GM13976 (cell line): ENCODE measurements around the gene WNT9A.

Experiments
- DNase-seq: peaks from one replicate; pipeline ENCODE4 v3.0.0; 2012; ENCODE audit warnings: low spot score
- in situ Hi-C: fragments of 300-500 bp; cut with MboI; formaldehyde crosslinking; loops from one replicate; pipeline ENCODE4 v1.12.0; 2022; ENCODE audit warnings: low sequenced_read_pairs, mixed read lengths, inconsistent platforms; ENCODE audit not compliant: unreplicated experiment
- TF ChIP-seq, protein P1 (sequence below): IDR thresholded peaks from 2 replicates; pipeline ENCODE4 v1.5.1; 2012; ENCODE audit warnings: borderline replicate concordance, mild to moderate bottlenecking; ENCODE audit not compliant: insufficient read depth; ENCODE audit errors: extremely low read depth, missing control alignments, control extremely low read depth

WNT9A gene

DNA sequence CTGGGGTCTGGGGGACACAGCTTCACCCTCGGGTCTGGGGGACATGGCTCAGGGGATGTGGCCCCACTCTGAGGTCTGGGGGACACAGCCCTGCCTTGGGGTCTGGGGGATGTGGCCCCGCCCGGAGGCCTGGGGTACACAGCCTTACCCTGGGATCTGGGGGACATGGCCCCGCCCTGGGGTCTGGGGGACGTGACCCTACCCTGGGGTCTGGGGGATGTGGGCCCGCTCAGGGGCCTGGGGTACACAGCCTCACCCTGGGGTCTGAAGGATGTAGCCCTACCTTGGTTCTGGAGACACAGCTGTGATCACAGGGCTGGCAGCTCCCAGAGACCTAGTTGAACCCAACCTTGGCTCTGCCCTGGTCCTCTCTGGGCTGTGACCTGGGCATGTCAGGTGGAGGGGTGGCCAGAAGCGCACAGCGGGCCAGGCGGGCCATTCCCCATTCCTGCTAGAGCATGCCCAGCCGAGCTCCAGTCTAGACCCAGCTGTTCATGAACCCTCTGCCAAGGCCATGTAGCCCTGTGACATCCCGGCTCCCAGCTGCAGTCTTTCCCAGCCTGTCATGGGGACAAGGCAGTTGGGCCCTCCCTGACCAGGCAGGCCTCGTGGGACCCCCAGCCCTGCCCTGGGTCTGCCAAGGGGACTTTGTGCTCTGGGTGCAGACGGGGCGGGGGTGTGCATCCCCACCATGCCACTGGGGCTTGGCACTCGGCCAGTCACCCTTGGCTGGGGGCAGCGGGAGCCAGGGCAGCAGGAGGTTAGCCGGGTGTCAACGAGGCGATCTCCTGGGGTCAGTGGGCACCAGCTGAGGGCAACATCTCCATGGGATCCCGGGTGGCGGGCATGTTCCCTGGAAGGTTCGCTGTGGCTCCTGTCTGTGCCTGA is 43.9 kb downstream of the WNT9A start:
- in situ Hi-C loops = no loop called here
- TF ChIP-seq, protein P1, sequence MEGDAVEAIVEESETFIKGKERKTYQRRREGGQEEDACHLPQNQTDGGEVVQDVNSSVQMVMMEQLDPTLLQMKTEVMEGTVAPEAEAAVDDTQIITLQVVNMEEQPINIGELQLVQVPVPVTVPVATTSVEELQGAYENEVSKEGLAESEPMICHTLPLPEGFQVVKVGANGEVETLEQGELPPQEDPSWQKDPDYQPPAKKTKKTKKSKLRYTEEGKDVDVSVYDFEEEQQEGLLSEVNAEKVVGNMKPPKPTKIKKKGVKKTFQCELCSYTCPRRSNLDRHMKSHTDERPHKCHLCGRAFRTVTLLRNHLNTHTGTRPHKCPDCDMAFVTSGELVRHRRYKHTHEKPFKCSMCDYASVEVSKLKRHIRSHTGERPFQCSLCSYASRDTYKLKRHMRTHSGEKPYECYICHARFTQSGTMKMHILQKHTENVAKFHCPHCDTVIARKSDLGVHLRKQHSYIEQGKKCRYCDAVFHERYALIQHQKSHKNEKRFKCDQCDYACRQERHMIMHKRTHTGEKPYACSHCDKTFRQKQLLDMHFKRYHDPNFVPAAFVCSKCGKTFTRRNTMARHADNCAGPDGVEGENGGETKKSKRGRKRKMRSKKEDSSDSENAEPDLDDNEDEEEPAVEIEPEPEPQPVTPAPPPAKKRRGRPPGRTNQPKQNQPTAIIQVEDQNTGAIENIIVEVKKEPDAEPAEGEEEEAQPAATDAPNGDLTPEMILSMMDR = no peak
- DNase-seq = no peak

DNA sequence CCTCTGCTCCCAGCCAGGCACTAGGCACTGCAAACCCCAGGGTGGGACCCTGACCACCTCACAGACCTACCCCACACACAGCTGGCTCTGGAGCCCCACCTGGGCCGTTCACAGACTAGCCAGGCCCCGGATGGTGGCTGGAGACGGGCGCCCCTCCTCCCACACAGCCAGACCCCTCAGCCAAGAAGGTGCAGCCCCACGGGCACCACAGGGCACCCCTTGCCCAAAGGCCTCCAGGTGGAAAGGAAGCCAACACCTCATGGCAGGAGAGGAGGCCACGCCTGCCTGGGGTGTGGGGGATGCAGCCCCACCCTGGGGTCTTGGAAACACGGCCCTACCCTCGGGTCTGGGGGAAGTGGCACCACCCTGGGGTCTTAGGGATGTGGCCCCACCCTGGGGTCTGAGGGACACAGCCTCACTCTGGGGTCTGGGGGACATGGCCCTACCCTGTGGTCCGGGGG is 44.6 kb downstream of the WNT9A start:
- in situ Hi-C loops = no loop called here
- no peak for DNase-seq
- TF ChIP-seq, protein P1 = no peak

DNA sequence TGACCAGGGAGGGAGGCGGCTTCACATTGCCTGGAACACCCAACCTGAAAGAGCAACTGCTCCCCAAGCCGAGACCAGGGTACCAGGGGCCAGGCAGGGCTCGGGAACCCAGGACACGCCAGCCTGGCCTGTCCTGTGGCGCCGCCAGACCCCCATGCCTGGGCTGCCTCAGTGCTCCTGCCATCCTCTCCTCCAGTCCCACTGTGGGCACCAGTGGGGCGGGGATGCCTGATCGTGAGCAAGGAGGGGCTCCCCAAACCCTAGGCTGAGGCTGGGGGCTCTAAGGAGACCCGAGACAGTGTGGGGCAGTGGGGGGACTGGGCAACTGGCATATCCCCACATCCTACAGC is 45.1 kb downstream of the WNT9A start:
- DNase-seq = no peak
- TF ChIP-seq, protein P1 = no peak
- in situ Hi-C loops = no loop called here

DNA sequence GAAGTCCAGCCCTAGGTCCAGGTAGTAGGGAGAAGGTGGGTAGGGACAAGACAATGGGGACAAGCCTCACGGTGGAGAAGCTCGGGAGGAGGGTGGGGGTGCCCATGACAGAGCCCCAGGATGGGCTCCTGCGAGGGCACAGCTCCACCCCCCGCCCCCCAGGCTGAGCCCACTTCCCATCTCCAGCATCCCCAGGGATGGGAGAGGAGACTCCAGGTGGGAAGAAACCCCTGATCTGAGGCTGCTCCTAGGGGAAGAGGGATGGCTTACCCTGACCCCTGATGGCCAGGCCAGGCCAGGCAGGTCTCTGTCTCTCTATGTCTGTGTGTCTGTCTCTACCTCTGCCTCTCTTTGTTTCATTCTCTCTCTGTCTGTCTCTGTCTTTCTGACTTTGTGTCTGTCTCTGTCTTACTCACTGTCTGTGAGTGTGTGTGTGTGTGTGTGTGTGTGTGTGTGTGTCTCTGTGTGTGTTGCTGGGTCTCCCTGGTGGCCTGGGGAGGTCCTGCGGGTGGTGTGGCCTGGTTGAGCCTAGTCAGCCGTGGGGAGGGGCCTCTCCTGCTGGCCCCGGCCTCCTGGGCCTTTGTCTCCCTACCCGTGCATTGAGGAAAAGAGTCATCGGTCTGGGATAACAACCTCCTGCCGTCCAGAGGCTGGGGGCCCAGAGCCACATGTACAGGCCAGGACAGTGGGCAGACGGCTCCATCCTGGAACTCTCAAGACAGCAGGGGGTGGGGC is 45.7 kb downstream of the WNT9A start:
- DNase-seq = no peak
- TF ChIP-seq, protein P1 = no peak
- in situ Hi-C loops = no loop called here

DNA sequence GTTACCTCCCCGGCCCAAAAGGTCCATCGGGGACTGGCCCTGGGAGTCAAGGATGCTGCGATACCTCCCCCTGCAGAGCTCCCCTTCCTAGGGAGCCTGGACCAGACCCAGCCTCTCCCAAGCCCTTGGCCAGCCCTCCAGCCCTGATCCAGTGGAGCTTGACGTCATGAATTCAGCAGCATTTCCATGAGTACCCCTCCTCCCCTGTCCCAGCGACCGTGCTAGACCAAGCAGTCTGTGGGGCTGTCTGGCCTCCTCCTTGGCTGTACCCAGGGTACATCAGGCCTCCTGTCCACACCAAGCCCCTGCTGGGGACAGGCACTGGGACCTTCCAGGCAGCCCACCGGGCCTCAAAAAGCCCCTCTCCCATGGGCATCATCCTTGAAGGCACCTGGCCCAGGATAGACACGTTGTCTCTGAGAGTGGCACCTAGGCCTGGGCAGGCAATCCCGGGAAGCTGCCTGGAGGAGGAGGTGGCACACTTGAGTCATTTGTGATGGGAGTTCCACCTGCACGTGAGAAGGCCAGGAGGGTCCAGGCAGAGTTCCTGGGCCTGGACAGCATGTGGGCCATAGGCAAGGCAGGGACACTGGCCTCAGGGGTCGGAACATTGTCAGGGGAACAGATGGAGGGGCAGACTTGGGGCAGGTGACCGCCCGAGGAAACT is 46.4 kb downstream of the WNT9A start:
- in situ Hi-C loops = no loop called here
- DNase-seq = no peak
- TF ChIP-seq, protein P1 = no peak

DNA sequence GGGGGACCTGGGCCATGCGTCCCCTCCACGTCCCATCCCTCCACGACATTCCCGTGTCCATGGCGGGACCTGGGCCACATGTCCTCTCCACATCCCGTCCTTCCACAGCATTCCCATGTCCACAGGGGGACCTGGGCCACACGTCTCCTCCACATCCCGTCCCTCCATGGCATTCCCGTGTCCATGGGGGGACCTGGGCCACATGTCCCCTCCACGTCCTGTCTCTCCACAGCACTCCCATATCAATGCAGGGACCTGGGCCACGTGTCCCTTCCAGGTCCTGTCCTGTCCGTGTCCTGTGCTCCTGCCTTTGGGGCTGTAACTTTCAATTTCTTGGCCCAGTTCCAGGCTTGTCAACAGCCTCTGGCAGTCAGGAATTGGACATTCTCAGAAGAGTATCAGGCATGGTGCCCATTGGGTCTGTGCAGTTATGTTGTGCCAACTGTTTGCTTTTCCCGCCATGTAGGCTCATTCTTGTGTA is 47.1 kb downstream of the WNT9A start:
- DNase-seq = no peak
- TF ChIP-seq, protein P1 = no peak
- in situ Hi-C loops = no loop called here
